LNCaP clone FGC (cell line): ENCODE data around the gene EIF3L.

Experiments used
- DNase-seq: peaks from one replicate; pipeline ENCODE4 v3.0.0-alpha.2; 2011; ENCODE audit warnings: low read depth
- H3K4me3 ChIP-seq: 2 replicates; pipeline ENCODE4 v1.5.1; 2011; ENCODE audit warnings: mild to moderate bottlenecking, low read depth, low read length, control low read depth
- TF ChIP-seq, protein P1 (sequence below): IDR thresholded peaks from 2 replicates; pipeline ENCODE4 v1.5.1; 2012; ENCODE audit warnings: mild to moderate bottlenecking; ENCODE audit not compliant: control insufficient read depth, insufficient read depth; ENCODE audit errors: extremely low read depth

The EIF3L gene

DNA sequence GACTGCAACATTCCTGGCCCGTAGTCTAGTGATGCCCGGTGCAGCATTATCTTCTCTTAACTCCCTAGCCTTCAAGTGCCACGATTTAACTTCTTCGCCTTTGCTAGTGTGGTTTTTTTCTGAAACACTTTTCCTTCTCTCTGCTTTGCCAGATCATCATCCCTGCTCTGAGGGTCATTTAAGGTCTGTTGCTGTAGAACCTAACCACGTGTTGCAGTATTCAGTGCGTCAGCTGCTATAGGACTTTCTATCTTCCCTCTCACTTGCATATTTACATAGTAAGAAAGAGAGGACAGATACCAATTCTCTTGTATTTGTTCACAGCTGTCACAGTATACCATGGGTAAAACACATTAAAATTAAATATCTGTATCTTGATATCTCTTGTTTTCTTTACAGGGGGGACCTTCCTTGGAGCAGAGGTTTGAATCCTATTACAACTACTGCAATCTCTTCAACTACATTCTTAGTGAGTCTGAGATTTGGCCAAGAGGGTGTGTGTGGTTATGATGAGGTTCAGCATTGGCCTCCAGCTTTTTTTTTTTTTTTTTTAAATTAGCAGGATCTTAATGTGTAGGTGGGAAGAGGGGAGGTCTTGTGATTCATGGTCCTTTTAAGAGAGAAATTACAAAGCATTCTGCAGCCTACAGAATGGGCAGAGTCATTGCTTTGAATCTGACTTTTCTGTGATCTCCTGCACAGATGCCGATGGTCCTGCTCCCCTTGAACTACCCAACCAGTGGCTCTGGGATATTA, 13.5 kb downstream of the EIF3L start:
- TF ChIP-seq, protein P1, sequence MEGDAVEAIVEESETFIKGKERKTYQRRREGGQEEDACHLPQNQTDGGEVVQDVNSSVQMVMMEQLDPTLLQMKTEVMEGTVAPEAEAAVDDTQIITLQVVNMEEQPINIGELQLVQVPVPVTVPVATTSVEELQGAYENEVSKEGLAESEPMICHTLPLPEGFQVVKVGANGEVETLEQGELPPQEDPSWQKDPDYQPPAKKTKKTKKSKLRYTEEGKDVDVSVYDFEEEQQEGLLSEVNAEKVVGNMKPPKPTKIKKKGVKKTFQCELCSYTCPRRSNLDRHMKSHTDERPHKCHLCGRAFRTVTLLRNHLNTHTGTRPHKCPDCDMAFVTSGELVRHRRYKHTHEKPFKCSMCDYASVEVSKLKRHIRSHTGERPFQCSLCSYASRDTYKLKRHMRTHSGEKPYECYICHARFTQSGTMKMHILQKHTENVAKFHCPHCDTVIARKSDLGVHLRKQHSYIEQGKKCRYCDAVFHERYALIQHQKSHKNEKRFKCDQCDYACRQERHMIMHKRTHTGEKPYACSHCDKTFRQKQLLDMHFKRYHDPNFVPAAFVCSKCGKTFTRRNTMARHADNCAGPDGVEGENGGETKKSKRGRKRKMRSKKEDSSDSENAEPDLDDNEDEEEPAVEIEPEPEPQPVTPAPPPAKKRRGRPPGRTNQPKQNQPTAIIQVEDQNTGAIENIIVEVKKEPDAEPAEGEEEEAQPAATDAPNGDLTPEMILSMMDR, result no peak
- H3K4me3 ChIP-seq, result no peak overlapping the region
- DNase-seq, result no peak

DNA sequence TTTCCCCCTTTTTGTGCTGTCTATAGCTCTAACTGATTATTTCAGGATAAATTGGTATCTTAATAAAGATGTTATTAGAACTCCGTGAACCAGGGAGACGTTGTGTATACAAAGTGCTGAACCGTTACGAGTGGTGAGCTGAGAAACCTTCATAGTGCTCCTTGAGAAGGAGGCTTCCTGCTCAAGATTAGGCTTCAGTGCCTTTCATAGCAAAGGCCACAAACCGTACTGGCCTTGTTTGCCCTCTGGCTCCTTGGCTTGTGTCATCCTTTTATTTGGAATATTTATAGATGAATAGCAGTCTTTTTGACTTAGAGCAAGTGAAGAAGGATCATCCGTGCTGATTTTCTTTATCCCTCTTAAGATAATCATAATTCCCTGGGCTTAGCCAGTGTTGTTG, 16.3 kb downstream of the EIF3L start:
- DNase-seq, result no peak
- TF ChIP-seq, protein P1, result no peak
- H3K4me3 ChIP-seq, result no peak overlapping the region

DNA sequence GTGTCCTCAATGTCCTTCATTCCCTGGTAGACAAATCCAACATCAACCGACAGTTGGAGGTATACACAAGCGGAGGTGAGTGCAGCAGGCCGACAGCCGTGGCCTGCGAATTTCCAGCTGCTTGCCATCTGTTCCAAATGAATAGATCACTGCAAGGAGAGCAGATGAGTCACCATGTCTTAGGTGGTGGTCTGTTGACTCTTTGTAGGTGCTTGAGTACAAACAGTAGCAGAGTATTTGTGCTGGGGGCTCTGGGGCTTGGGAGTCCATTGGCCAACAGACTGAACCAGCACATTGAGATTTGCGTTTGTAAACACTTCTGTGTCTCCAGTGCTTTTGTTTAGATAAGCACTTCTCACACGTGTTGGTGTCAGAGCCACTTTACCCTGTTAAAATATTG, 21.1 kb downstream of the EIF3L start:
- TF ChIP-seq, protein P1, result no peak
- H3K4me3 ChIP-seq, result no peak overlapping the region
- DNase-seq, result no peak

DNA sequence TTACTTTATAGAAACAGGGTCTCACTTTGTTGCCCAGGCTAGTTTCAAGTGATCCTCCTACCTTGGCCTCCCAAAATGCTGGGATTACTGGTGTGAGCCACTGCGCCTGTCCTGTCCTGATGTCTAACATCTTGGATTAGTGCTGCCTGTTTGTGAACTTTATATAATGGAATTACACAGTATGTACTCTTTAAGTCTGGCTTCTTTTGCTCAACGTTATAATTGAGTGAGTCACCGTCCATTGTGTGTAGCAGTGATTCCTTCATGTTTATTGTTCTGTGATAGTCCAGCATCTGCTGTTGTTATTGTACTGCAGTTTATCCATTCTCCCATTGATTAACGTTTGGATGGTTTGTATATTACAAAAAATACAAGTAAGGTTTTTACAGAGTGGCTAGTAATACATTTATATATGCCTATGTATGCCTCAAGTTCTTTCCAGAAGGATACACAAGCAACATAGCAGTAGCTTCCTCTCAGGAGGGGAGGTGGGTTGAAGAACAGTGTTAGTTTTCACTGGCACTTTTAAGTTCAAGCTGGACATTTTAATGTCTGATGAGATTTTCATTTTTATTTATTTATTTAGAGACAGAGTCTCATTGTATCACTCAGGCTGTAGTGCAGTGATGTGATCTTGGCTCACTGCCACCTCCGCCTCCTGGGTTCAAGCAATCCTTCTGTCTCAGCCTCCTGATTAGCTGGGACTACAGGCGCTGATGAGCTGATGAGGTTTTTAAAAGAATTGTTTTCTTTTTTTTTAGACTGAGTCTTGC, 31.6 kb downstream of the EIF3L start:
- no peak for DNase-seq
- TF ChIP-seq, protein P1, result no peak
- H3K4me3 ChIP-seq, result no peak overlapping the region

DNA sequence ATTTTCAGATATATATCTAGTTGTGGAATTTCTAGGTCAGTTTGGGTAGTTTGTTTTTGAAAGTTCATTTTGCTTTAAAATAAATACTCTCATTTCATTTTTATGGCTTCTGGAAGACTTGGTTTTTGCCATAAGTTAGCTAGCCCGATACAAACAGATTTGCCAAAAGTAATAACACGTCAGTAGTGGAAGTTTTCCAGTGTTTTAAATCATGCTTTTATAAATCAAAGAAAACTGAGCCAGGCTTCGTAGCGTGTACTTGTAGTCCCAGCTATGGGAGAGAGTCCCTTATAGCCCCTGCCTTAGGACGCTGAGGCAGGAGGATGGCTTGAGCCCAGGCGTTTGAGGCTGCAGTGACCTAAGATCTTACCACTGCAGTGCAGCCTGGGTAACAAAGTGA, 35.2 kb downstream of the EIF3L start:
- no peak overlapping the region for H3K4me3 ChIP-seq
- TF ChIP-seq, protein P1, result no peak
- DNase-seq, result no peak

DNA sequence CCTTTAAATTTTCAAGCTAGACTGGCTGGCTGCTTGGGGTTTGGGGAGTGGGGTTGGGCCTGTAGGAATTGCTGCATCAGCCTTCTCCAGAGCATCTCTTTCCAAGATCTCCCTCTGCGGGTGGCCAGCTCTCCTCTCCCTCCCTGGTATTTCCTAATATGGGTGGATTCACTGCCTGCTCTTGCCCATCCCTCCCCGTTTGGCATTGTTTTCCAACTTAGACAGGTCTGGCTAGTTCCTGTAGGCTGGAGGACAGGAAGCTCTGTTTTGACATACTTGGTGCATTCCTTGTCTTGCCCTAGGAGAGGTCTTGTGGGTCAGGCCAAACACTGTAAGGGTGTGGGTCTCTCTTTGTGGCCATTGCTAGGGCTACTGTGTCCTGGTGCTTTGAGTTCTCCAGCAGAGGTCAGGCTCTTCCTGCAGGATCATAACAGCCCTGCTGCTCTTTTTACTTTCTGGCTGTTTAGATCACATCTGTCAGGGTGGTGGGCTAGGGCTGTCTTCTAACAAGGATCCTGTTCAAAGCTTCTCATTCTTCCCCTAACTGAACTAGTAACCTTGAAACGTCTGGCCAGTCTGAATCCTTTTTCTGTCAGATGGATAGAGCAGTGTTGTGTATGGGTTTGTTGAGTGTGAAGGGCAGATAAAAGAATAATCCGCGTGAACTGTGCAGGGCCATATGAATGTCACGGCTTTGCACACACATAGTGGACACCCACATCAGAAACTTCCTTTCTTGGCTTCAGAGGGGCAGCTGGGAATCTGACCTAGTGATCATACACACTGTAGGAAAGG, 38.6 kb downstream of the EIF3L start:
- TF ChIP-seq, protein P1, result peak; percentile 41
- peak overlapping the region; percentile 8; the same call in 1 of the 2 replicates for H3K4me3 ChIP-seq
- peak; percentile 96 for DNase-seq
